Panc1 (cell line): ENCODE results near the gene TRRAP.

Experiments used
- CTCF ChIP-seq: fragments of 450-650 bp; IDR thresholded peaks from 2 replicates; pipeline ENCODE4 v1.5.1; 2017; ENCODE audit warnings: mild to moderate bottlenecking
- REST ChIP-seq, 2 experiments: IDR thresholded peaks; 2 replicates each; pipeline ENCODE4 v1.6.1; 2011 to 2012; ENCODE audit warnings: low read depth in 2 of 2, control low read depth in 1 of 2, low read length in 1 of 2, mild to moderate bottlenecking in 1 of 2, moderate library complexity in 1 of 2; ENCODE audit not compliant: insufficient read depth in 1 of 2

GRCh38 chr7:98870121-98870651 is 8.1 kb upstream of the TRRAP start:
- TF ChIP-seq CTCF (no peak), REST (IDR thresholded peaks at IDR 0.05; ENCODE audit: insufficient read depth in 1 of 2, low read depth in 2 of 2, low read length in 1 of 2) (no peak)
